K562 (cell line): ENCODE results near the gene DTNBP1.

Experiments used
- CHD2 ChIP-seq: IDR thresholded peaks from 2 replicates; pipeline ENCODE4 v1.6.1; 2011; ENCODE audit warnings: low read depth, low read length
- FOXJ3 ChIP-seq: sonication (generic); formaldehyde crosslinking; IDR thresholded peaks from 2 replicates; pipeline ENCODE4 v1.4.0; 2020; ENCODE audit warnings: mild to moderate bottlenecking, missing genetic modification reagents
- HCFC1 ChIP-seq: IDR thresholded peaks from 2 replicates; pipeline ENCODE4 v1.6.1; 2012; ENCODE audit warnings: low read depth, low read length, improper control_type of control experiment
- JUND ChIP-seq, 2 experiments: IDR thresholded peaks; 2 replicates in 1 of 2; 3 replicates in 1 of 2; pipeline ENCODE4 v1.6.1; 2011; ENCODE audit warnings: borderline replicate concordance in 2 of 2, low read depth in 2 of 2, low read length in 2 of 2, improper control_type of control experiment in 1 of 2, missing biosample characterization in 1 of 2, missing genetic modification characterization in 1 of 2, missing genetic modification reagents in 1 of 2
- KDM5B ChIP-seq: fragments of 200-600 bp; sonication (generic); IDR thresholded peaks from 2 replicates; pipeline ENCODE4 v1.6.1; 2012; ENCODE audit warnings: low read depth, mild to moderate bottlenecking, moderate library complexity, low read length, control low read depth, inconsistent platforms; ENCODE audit not compliant: insufficient replicate concordance
- MAZ ChIP-seq, 2 experiments: fragments of 450-650 bp in 1 of 2; sonication (generic) in 1 of 2; formaldehyde crosslinking; IDR thresholded peaks in 1 of 2; conservative IDR thresholded peaks in 1 of 2; 2 replicates each; pipeline versions ENCODE4 v1.4.0 to v1.5.0; 2020; ENCODE audit warnings: mild to moderate bottlenecking in 1 of 2, missing genetic modification reagents in 1 of 2
- RAD21 ChIP-seq, 2 experiments: fragments of 250-450 bp in 1 of 2; fragments of 450-650 bp in 1 of 2; sonication (Bioruptor Pico) in 1 of 2; formaldehyde crosslinking in 1 of 2; IDR thresholded peaks in 1 of 2; conservative IDR thresholded peaks in 1 of 2; 2 replicates each; pipeline versions ENCODE4 v1.4.0 to v1.8.0; 2020 to 2022; ENCODE audit warnings: mild to moderate bottlenecking in 2 of 2, moderate library complexity in 1 of 2
- SPI1 ChIP-seq: IDR thresholded peaks from 2 replicates; pipeline ENCODE4 v1.6.1; 2011; ENCODE audit warnings: low read depth, low read length, control low read depth, borderline replicate concordance
- ZNF12 ChIP-seq: sonication (generic); formaldehyde crosslinking; IDR thresholded peaks from 2 replicates; pipeline ENCODE4 v1.4.0; 2020; ENCODE audit warnings: mild to moderate bottlenecking, missing genetic modification reagents
- ZNF239 ChIP-seq: fragments of 250-450 bp; sonication (Bioruptor Pico); IDR thresholded peaks from 2 replicates; pipeline ENCODE4 v1.4.0; 2020; ENCODE audit warnings: mild to moderate bottlenecking
- ZNF253 ChIP-seq: fragments of 250-450 bp; sonication (Bioruptor Pico); conservative IDR thresholded peaks from 2 replicates; pipeline ENCODE4 v1.6.1; 2021; ENCODE audit warnings: mild to moderate bottlenecking
- ZNF324 ChIP-seq: fragments of 250-450 bp; sonication (Bioruptor Pico); IDR thresholded peaks from 2 replicates; pipeline ENCODE4 v1.4.0; 2020; ENCODE audit warnings: mild to moderate bottlenecking
- ZNF408 ChIP-seq: fragments of 250-450 bp; sonication (Bioruptor Pico); IDR thresholded peaks from 2 replicates; pipeline ENCODE4 v1.4.0; 2020; ENCODE audit warnings: low read depth, mild to moderate bottlenecking, moderate library complexity
- TF ChIP-seq, protein P1 (sequence below), 3 experiments: IDR thresholded peaks in 2 of 3; conservative IDR thresholded peaks in 1 of 3; 2 replicates each; pipeline ENCODE4 v1.5.1; 2011 to 2012; ENCODE audit warnings: low read length in 3 of 3, mild to moderate bottlenecking in 3 of 3, control low read depth in 2 of 3, improper control_type of control experiment in 1 of 3, inconsistent platforms in 1 of 3, low read depth in 1 of 3, mixed read lengths in 1 of 3, moderate library complexity in 1 of 3; ENCODE audit not compliant: insufficient read depth in 2 of 3

DNA sequence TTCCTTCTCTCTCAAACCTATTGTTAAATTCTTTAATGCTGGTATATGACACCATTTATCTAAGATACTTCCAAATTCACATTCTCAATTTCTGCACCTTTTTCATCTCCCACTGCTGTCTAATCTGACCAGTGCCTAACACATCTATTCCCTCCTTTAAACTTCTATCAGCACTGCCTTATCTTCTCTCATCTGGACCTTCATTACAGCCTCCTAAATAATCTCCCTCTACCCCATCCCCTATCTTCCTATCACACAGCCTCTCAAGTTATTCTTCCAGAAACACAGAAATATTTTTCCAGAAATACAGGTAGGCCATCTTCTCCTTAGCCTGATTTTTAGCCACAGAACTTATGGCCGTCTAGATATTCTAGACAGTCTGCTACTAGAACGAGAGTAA is 5.5 kb downstream of the DTNBP1 start:
- TF ChIP-seq ZNF408 (CRISPR knock-in tag): no peak
- no peak for TF ChIP-seq ZNF253
- TF ChIP-seq JUND (IDR thresholded peaks at IDR 0.05; ENCODE audit: borderline replicate concordance, low read depth, low read length): no peak
- no peak for TF ChIP-seq JUND (tag; IDR thresholded peaks at IDR 0.05; ENCODE audit: borderline replicate concordance, low read depth, low read length)
- TF ChIP-seq ZNF239 (CRISPR knock-in tag): no peak
- no peak for TF ChIP-seq KDM5B
- no peak for TF ChIP-seq ZNF12 (CRISPR knock-in tag)
- TF ChIP-seq FOXJ3: no peak
- TF ChIP-seq MAZ (CRISPR knock-in tag; conservative IDR thresholded peaks at IDR 0.05 in 1 of 2, IDR thresholded peaks at IDR 0.05 in 1 of 2): no peak
- no peak for TF ChIP-seq CHD2
- TF ChIP-seq, protein P1, sequence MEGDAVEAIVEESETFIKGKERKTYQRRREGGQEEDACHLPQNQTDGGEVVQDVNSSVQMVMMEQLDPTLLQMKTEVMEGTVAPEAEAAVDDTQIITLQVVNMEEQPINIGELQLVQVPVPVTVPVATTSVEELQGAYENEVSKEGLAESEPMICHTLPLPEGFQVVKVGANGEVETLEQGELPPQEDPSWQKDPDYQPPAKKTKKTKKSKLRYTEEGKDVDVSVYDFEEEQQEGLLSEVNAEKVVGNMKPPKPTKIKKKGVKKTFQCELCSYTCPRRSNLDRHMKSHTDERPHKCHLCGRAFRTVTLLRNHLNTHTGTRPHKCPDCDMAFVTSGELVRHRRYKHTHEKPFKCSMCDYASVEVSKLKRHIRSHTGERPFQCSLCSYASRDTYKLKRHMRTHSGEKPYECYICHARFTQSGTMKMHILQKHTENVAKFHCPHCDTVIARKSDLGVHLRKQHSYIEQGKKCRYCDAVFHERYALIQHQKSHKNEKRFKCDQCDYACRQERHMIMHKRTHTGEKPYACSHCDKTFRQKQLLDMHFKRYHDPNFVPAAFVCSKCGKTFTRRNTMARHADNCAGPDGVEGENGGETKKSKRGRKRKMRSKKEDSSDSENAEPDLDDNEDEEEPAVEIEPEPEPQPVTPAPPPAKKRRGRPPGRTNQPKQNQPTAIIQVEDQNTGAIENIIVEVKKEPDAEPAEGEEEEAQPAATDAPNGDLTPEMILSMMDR (IDR thresholded peaks at IDR 0.05 in 2 of 3, conservative IDR thresholded peaks at IDR 0.05 in 1 of 3; ENCODE audit: insufficient read depth in 2 of 3, low read depth in 1 of 3, low read length in 3 of 3): no peak
- TF ChIP-seq SPI1: no peak
- TF ChIP-seq RAD21 (CRISPR knock-in tag; conservative IDR thresholded peaks at IDR 0.05 in 1 of 2, IDR thresholded peaks at IDR 0.05 in 1 of 2): no peak
- no peak for TF ChIP-seq ZNF324 (CRISPR knock-in tag)
- TF ChIP-seq HCFC1: no peak
